ENCODE measurements around the gene CDK11A. TPM values are rescaled to one million over a fixed set of nuclear protein-coding genes. Genes with fewer than 3 reads are reported as not detected.

Gene CDK11A
- total and polyA plus RNA-seq, 2 of the 8 experiments (the other 6 are each of a cell fraction or from before 2014, with no cell fraction given), result 15.0 to 45.6 TPM

DNA sequence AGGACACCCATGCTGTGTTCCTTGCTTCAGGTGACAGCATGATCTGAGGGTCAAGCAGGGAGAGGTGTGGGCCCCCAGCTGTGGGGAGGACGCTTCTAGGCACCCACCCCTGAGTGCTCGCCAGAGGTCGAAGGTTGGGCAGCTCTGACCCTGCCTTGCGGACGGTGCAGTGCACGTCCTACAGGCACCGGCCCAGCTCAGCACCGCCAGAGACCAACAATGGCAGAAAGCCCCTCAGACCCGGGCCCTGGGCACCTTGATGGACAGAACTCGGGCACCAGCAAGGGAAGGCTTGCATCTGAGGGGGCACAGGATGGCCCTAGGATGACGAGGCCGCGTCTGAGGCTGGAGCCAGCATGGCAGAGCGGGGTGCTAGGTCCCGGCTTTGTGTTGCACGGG is 29.4 kb upstream of the CDK11A start:
- no peak overlapping the region for H2AFZ ChIP-seq (ENCODE audit: low read length)
- H2BK5ac ChIP-seq (ENCODE audit: low read depth, low read length), result no peak overlapping the region
- no peak overlapping the region for H3K14ac ChIP-seq (ENCODE audit: insufficient read length)
- H4K5ac ChIP-seq (ENCODE audit: insufficient read length, low read depth, low read length), result no peak overlapping the region
- peaks cover 3% of the 10 kb centered on the region; the same call in 1 of the 2 replicates for H3K79me1 ChIP-seq (ENCODE audit: low read depth, low read length)
- no peaks in the 10 kb centered on the region for H3K23me2 ChIP-seq (ENCODE audit: low read depth, low read length)
- no peak overlapping the region for H3K4me3 ChIP-seq (ENCODE audit: extremely low read depth in 1 of 4, insufficient read depth in 2 of 4, low read depth in 3 of 4, low read length in 4 of 4)
- no peak overlapping the region for H4K91ac ChIP-seq (replicated peaks; ENCODE audit: insufficient read length, low read length)
- no peak overlapping the region for H2BK12ac ChIP-seq (ENCODE audit: low read depth, low read length)
- no peak overlapping the region for H3K4ac ChIP-seq (replicated peaks; ENCODE audit: insufficient read length, low read depth, low read length)
- no peak overlapping the region for H2AK5ac ChIP-seq (ENCODE audit: low read depth, low read length)
- H3K27ac ChIP-seq (ENCODE audit: low read depth, low read length), result no peak overlapping the region
- CTCF ChIA-PET (ENCODE audit: partially characterized antibody), result interaction anchor here (1.1 to 1.7 kb wide), 4 partner anchors 23 to 50 kb away, joined by 3 to 4 read pairs (median 4); no protein-coding TSS in a partner anchor
- no peak overlapping the region for H2BK120ac ChIP-seq (replicated peaks; ENCODE audit: low read depth, low read length)
- POLR2A ChIA-PET (ENCODE audit: partially characterized antibody), result interaction anchor here (1.5 kb wide), 1 partner anchor 24 kb away, joined by 4 read pairs; no protein-coding TSS in a partner anchor
- peaks cover 0 to 3% of the 10 kb centered on the region in 2 experiments; a peak in 1 of 4 replicates for H3K79me2 ChIP-seq (ENCODE audit: control insufficient read depth in 1 of 2, insufficient read depth in 2 of 2, low read length in 2 of 2)
- WGBS, 2 experiments (ENCODE audit: extremely low coverage in 1 of 2, insufficient coverage in 1 of 2, insufficient read length in 1 of 2, insufficient replicate concordance in 2 of 2, low coverage in 1 of 2, low lambda C conversion rate in 2 of 2, missing lambda C conversion rate in 1 of 2), result 94% methylated on average over 16 of the region's 16 CpGs; no CpG with 5 or more reads in 1 of the 2 experiments
- peaks cover 8 to 19% of the 10 kb centered on the region in 2 experiments for H4K20me1 ChIP-seq (replicated peaks in 1 of 2; ENCODE audit: control insufficient read depth in 1 of 2, insufficient read depth in 2 of 2, low read length in 2 of 2)
- FAIRE-seq (no peak), DNase-seq (ENCODE audit: low read depth in 1 of 2, low spot score in 2 of 2) (no peak)
- peak overlapping the region; percentile 65 for H4K8ac ChIP-seq (ENCODE audit: extremely low read depth, insufficient read depth, low read length)
- no peak overlapping the region for H3K9ac ChIP-seq (replicated peaks in 1 of 4; ENCODE audit: extremely low read depth in 1 of 4, low read depth in 3 of 4, low read length in 3 of 4)
- no peak overlapping the region for H3K18ac ChIP-seq (ENCODE audit: extremely low read depth, low read length)
- no peak overlapping the region for H3K23ac ChIP-seq (ENCODE audit: insufficient read length)
- H3K27me3 ChIP-seq (replicated peaks in 1 of 4; ENCODE audit: control insufficient read depth in 3 of 4, extremely low read depth in 1 of 4, insufficient read depth in 3 of 4, low read length in 3 of 4), result no peaks in the 10 kb centered on the region
- H3K9me3 ChIP-seq (ENCODE audit: insufficient read depth in 2 of 2, low read depth in 1 of 2, low read length in 1 of 2), result no peaks in the 10 kb centered on the region
- no peak overlapping the region for H2BK20ac ChIP-seq (ENCODE audit: low read length)
- no peak overlapping the region for H2BK15ac ChIP-seq (ENCODE audit: low read length)
- no peak overlapping the region for H3K56ac ChIP-seq (replicated peaks; ENCODE audit: insufficient read length, low read depth, low read length)
- no peak overlapping the region for H3K4me2 ChIP-seq (ENCODE audit: insufficient read depth in 1 of 2, low read depth in 2 of 2, low read length in 2 of 2)
- peaks cover 7 to 43% (median 34%) of the 10 kb centered on the region in 4 experiments for H3K36me3 ChIP-seq (ENCODE audit: control insufficient read depth in 2 of 4, insufficient read depth in 4 of 4, low read length in 3 of 4)
- peaks cover 0 to 1% (median 0%) of the 10 kb centered on the region in 4 experiments; a peak in 1 of 7 replicates for H3K4me1 ChIP-seq (replicated peaks in 1 of 4; ENCODE audit: control insufficient read depth in 3 of 4, insufficient read depth in 4 of 4, low read length in 3 of 4)
- TF ChIP-seq SP2 (IDR thresholded peaks at IDR 0.05; ENCODE audit: low read length) (no peak), ZNF274 (IDR thresholded peaks at IDR 0.05; ENCODE audit: borderline replicate concordance, extremely low read depth, low read length) (no peak), BRCA1 (IDR thresholded peaks at IDR 0.05; ENCODE audit: low read depth, low read length) (no peak), RFX5 (IDR thresholded peaks at IDR 0.05; ENCODE audit: borderline replicate concordance, low read depth, low read length) (no peak), GTF2F1 (IDR thresholded peaks at IDR 0.05; ENCODE audit: borderline replicate concordance, low read depth, low read length) (no peak), SP1 (IDR thresholded peaks at IDR 0.05; ENCODE audit: low read depth, low read length) (no peak), EZH2 (IDR thresholded peaks at IDR 0.05; ENCODE audit: low read depth, low read length, severe bottlenecking) (no peak)
- TF ChIP-seq, protein P1, sequence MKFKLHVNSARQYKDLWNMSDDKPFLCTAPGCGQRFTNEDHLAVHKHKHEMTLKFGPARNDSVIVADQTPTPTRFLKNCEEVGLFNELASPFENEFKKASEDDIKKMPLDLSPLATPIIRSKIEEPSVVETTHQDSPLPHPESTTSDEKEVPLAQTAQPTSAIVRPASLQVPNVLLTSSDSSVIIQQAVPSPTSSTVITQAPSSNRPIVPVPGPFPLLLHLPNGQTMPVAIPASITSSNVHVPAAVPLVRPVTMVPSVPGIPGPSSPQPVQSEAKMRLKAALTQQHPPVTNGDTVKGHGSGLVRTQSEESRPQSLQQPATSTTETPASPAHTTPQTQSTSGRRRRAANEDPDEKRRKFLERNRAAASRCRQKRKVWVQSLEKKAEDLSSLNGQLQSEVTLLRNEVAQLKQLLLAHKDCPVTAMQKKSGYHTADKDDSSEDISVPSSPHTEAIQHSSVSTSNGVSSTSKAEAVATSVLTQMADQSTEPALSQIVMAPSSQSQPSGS (IDR thresholded peaks at IDR 0.05; ENCODE audit: low read length), result no peak
